CD14-positive monocyte (primary cell): ENCODE data around the gene GFI1. TPM values are rescaled to one million over a fixed set of nuclear protein-coding genes. Genes with fewer than 3 reads are reported as not detected.

ENCODE experiments used
- DNase-seq, 3 donors: peaks; one replicate each; pipeline ENCODE4 v3.0.0-alpha.2; 2011 to 2022
- H2AFZ ChIP-seq: 2 replicates; pipeline ENCODE4 v1.6.0; 2012; ENCODE audit warnings: mild to moderate bottlenecking, low read depth, low read length, inconsistent platforms; ENCODE audit not compliant: insufficient read depth, poor library complexity, severe bottlenecking
- H3K27ac ChIP-seq, 2 donors: 1 replicate in 1 of 2; 2 replicates in 1 of 2; pipeline ENCODE4 v1.5.1; 2012 to 2013; ENCODE audit warnings: low read length in 2 of 2, control low read depth in 1 of 2, inconsistent platforms in 1 of 2, low read depth in 1 of 2, mild to moderate bottlenecking in 1 of 2
- H3K27me3 ChIP-seq, 2 donors: one replicate each; pipeline versions ENCODE4 v1.6.0 to v1.6.1; 2011 to 2013; ENCODE audit warnings: low read length in 2 of 2; ENCODE audit not compliant: control insufficient read depth in 2 of 2, insufficient read depth in 2 of 2
- H3K36me3 ChIP-seq, 2 donors: replicated peaks in 1 of 2; 1 replicate in 1 of 2; 2 replicates in 1 of 2; pipeline versions ENCODE4 v1.5.1 to v1.6.1; 2012 to 2013; ENCODE audit warnings: low read length in 2 of 2, control low read depth in 1 of 2, inconsistent platforms in 1 of 2, mild to moderate bottlenecking in 1 of 2; ENCODE audit not compliant: insufficient read depth in 2 of 2, control insufficient read depth in 1 of 2
- H3K4me1 ChIP-seq, 2 donors: 1 replicate in 1 of 2; 2 replicates in 1 of 2; pipeline versions ENCODE4 v1.5.1 to v1.6.1; 2012 to 2013; ENCODE audit warnings: low read length in 2 of 2, control low read depth in 1 of 2, inconsistent platforms in 1 of 2, mild to moderate bottlenecking in 1 of 2, moderate library complexity in 1 of 2; ENCODE audit not compliant: insufficient read depth in 2 of 2, control insufficient read depth in 1 of 2
- H3K4me2 ChIP-seq: replicated peaks from 2 replicates; pipeline ENCODE3; 2012; ENCODE audit warnings: low read length, moderate library complexity, mild to moderate bottlenecking; ENCODE audit not compliant: poor library complexity, severe bottlenecking; ENCODE audit errors: extremely low read depth
- H3K4me3 ChIP-seq, 3 experiments: fragments of 200-600 bp in 1 of 3; sonication (generic) in 1 of 3; replicated peaks in 1 of 3; 1 replicate in 2 of 3; 2 replicates in 1 of 3; pipeline ENCODE4 v1.5.1; 2011 to 2013; ENCODE audit warnings: low read length in 3 of 3, mild to moderate bottlenecking in 3 of 3, control low read depth in 2 of 3, low read depth in 2 of 3, inconsistent platforms in 1 of 3, moderate library complexity in 1 of 3
- H3K79me2 ChIP-seq: 2 replicates; pipeline ENCODE4 v1.6.0; 2012; ENCODE audit warnings: mild to moderate bottlenecking, control low read depth, inconsistent platforms, low read length, moderate library complexity; ENCODE audit not compliant: insufficient read depth
- H3K9ac ChIP-seq: 2 replicates; pipeline ENCODE4 v1.6.0; 2017; ENCODE audit warnings: low read length, mild to moderate bottlenecking; ENCODE audit not compliant: insufficient read depth, poor library complexity, severe bottlenecking
- H3K9me3 ChIP-seq, 2 donors: replicated peaks in 1 of 2; 1 replicate in 1 of 2; 2 replicates in 1 of 2; pipeline versions ENCODE4 v1.5.1 to v1.6.1; 2012 to 2013; ENCODE audit warnings: low read length in 2 of 2, control low read depth in 1 of 2; ENCODE audit not compliant: control insufficient read depth in 1 of 2, insufficient read depth in 1 of 2
- H4K20me1 ChIP-seq: 2 replicates; pipeline ENCODE4 v1.6.0; 2012; ENCODE audit warnings: mild to moderate bottlenecking, low read length, control low read depth, moderate library complexity; ENCODE audit not compliant: insufficient read depth
- H3K27ac Mint-ChIP-seq, 7 donors: one replicate each; pipeline ENCODE4 v1.8.0; 2020; ENCODE audit warnings: mild to moderate bottlenecking in 7 of 7, mixed read lengths in 7 of 7, moderate library complexity in 6 of 7, inconsistent platforms in 2 of 7
- H3K27me3 Mint-ChIP-seq, 3 donors: one replicate each; pipeline ENCODE4 v1.8.0; 2021 to 2022; ENCODE audit warnings: low read depth in 3 of 3, mild to moderate bottlenecking in 3 of 3, mixed read lengths in 3 of 3, moderate library complexity in 3 of 3, inconsistent platforms in 1 of 3
- H3K36me3 Mint-ChIP-seq, 2 donors: one replicate each; pipeline ENCODE4 v1.8.0; 2020; ENCODE audit warnings: mixed read lengths in 2 of 2, inconsistent platforms in 1 of 2, mild to moderate bottlenecking in 1 of 2
- H3K4me1 Mint-ChIP-seq: one replicate; pipeline ENCODE4 v1.8.0; 2020; ENCODE audit warnings: mild to moderate bottlenecking, mixed read lengths
- H3K4me3 Mint-ChIP-seq, 2 donors: one replicate each; pipeline ENCODE4 v1.8.0; 2020; ENCODE audit warnings: mild to moderate bottlenecking in 2 of 2, mixed read lengths in 2 of 2, moderate library complexity in 1 of 2
- H3K9me3 Mint-ChIP-seq, 7 donors: one replicate each; pipeline ENCODE4 v1.8.0; 2020 to 2022; ENCODE audit warnings: mixed read lengths in 7 of 7, mild to moderate bottlenecking in 6 of 7, moderate library complexity in 6 of 7, inconsistent platforms in 2 of 7
- WGBS: methylation state at CpG from one replicate; pipeline ENCODE4 v1.1.5; 2013; ENCODE audit warnings: missing lambda C conversion rate; ENCODE audit not compliant: insufficient coverage; 5-methylcytosine and 5-hydroxymethylcytosine counted together
- intact Hi-C, 2 donors: fragments of 100-400 bp; cut with micrococcal nuclease; formaldehyde crosslinking; loops; one replicate each; pipeline versions ENCODE4 v1.15.0 to v1.15.1; 2023
- polyA plus RNA-seq, 3 donors: library from polyadenylated mRNA; depleted of rRNA in 1 of 3; unstranded in 2 of 3; stranded (reverse) in 1 of 3; fragments of 300-500 nt in 2 of 3; fragments of >200 nt in 1 of 3; fragmentation: Illumina TruSeq in 2 of 3; gene quantifications; 1 replicate in 2 of 3; 2 replicates in 1 of 3; pipeline ENCODE4 v1.2.3, GENCODE V29; 2012 to 2021
- TF ChIP-seq, protein P1 (sequence below): fragments of 200-600 bp; IDR thresholded peaks from one replicate; pipeline ENCODE4 v1.8.0; 2022; ENCODE audit warnings: antibody characterized with exemption, mild to moderate bottlenecking

GFI1 gene
- polyA plus RNA-seq, 3 donors = 0.35 TPM; not detected in 2

DNA sequence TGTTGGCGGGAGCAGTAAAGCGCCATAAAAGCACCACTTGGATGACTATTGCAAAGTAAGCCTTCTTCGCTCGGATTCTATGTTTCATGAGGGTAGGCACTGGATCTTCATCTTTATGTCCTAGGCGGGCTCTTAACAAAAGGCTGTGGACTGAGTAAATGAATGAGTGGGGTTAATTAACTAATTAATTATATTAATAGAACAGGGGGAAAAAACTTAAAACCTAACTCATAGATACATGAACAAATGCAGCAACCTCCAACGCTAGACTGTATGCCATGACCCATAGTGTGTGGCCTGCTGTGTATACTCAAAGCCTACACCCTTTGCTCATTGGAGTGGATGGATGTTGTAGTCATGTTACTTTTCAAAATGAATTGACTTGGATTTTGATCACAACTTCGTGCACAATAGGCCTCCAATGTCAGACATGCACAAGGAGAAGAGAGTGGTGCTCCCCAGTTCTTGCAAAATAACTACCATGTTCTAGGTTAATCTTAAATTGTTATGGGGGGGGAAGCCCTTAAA is 417 bp upstream of the GFI1 start:
- no CpG with 5 or more reads among the region's 7 CpGs for WGBS
- H3K4me1 Mint-ChIP-seq = peaks cover 36% of the 10 kb centered on the region
- no peaks in the 10 kb centered on the region for H3K36me3 ChIP-seq
- H3K4me3 ChIP-seq = peak overlapping the region; percentile 62 to 94 (median 71)
- H3K27ac ChIP-seq = no peak overlapping the region
- H3K36me3 Mint-ChIP-seq = peaks cover 0 to 3% of the 10 kb centered on the region in 2 donors
- H3K9me3 Mint-ChIP-seq = peaks cover 0 to 6% (median 4%) of the 10 kb centered on the region in 7 donors
- H3K27ac Mint-ChIP-seq = no peak overlapping the region
- H3K79me2 ChIP-seq = peaks cover 42% of the 10 kb centered on the region
- H3K4me3 Mint-ChIP-seq = peak overlapping the region; percentile 95 to 98
- no peaks in the 10 kb centered on the region for H3K9me3 ChIP-seq
- H4K20me1 ChIP-seq = no peaks in the 10 kb centered on the region
- H3K4me1 ChIP-seq = peaks cover 36 to 44% of the 10 kb centered on the region in 2 donors
- peak overlapping the region; percentile 92 for H2AFZ ChIP-seq
- peaks cover 0 to 31% of the 10 kb centered on the region in 2 donors for H3K27me3 ChIP-seq
- intact Hi-C loops = loop anchor here in 1 of 2 donors (10.0 kb wide), 1 partner anchor 182 kb away; no protein-coding TSS in a partner anchor
- peaks cover 21 to 39% (median 25%) of the 10 kb centered on the region in 3 donors for H3K27me3 Mint-ChIP-seq
- TF ChIP-seq, protein P1, sequence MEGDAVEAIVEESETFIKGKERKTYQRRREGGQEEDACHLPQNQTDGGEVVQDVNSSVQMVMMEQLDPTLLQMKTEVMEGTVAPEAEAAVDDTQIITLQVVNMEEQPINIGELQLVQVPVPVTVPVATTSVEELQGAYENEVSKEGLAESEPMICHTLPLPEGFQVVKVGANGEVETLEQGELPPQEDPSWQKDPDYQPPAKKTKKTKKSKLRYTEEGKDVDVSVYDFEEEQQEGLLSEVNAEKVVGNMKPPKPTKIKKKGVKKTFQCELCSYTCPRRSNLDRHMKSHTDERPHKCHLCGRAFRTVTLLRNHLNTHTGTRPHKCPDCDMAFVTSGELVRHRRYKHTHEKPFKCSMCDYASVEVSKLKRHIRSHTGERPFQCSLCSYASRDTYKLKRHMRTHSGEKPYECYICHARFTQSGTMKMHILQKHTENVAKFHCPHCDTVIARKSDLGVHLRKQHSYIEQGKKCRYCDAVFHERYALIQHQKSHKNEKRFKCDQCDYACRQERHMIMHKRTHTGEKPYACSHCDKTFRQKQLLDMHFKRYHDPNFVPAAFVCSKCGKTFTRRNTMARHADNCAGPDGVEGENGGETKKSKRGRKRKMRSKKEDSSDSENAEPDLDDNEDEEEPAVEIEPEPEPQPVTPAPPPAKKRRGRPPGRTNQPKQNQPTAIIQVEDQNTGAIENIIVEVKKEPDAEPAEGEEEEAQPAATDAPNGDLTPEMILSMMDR = no peak
- H3K9ac ChIP-seq = peak overlapping the region; percentile 46
- peak overlapping the region; percentile 98 for H3K4me2 ChIP-seq
- DNase-seq = no peak

DNA sequence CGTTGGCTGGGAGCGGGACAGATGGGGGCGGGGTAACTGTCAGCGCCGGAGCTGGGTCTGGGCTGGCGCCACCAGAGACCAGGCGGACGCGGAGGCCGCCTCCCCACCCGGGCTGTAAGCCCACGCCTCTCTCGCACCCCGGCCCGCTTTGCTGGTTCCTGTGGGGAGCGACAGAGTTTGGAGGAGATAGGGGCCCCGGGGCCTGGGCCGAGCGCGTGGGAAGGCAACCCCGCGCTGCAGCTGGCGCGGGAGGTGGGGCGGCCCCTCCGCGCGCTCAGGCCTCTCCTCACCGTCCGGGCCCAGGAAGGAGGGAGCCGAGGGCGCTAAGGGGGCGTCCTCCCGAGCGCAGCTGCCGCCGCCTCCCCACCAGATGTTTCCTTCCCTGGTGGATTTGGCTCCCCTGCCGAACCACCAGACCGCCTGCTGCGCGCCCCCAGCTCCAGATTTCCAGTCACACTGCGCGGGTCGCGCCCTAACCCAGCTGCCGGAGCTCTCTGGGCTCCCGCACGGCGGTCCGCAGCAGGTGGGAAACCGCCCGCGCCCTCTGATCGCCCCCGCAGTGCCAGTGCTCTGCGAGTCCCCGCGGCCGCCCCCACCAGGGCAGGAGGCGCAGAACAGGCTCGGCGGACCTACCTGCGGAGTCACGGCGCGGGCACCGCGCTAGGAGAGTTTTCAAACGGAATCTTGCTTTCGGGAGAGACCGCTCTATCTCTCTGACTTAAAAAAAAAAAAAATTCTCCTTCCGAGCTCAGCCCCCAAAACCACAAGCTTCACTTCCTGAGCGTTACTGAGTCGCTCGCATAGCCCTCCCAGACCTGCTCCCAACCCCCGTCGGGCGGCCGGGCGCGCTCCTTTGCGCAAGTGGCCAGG is 1.1 kb downstream of the GFI1 start:
- H3K79me2 ChIP-seq = peaks cover 55% of the 10 kb centered on the region
- WGBS = under 1% methylated on average over 66 of the region's 82 CpGs
- H3K27ac ChIP-seq = no peak overlapping the region
- peak overlapping the region; percentile 92 for H2AFZ ChIP-seq
- H3K27me3 ChIP-seq = peaks cover 0 to 31% of the 10 kb centered on the region in 2 donors
- H3K4me3 ChIP-seq = peak overlapping the region; percentile 62 to 94 (median 71)
- Mint-ChIP-seq H3K4me1 (peaks cover 39% of the 10 kb centered on the region), H3K27me3 (peaks cover 27 to 41% (median 30%) of the 10 kb centered on the region in 3 donors), H3K9me3 (peaks cover 0 to 8% (median 4%) of the 10 kb centered on the region in 7 donors), H3K36me3 (peaks cover 0 to 4% of the 10 kb centered on the region in 2 donors), H3K27ac (peak overlapping the region in 1 of 7 donors; percentile 21), H3K4me3 (peak overlapping the region; percentile 95 to 98)
- H3K36me3 ChIP-seq = no peaks in the 10 kb centered on the region
- H3K4me2 ChIP-seq = peak overlapping the region; percentile 98
- TF ChIP-seq, protein P1 = peak; percentile 53
- peak overlapping the region; percentile 65 for H3K9ac ChIP-seq
- no peaks in the 10 kb centered on the region for H4K20me1 ChIP-seq
- DNase-seq = peak in 2 of 3 donors; percentile 17 to 22
- intact Hi-C loops = loop anchor here in 1 of 2 donors (10.0 kb wide), 1 partner anchor 181 kb away; no protein-coding TSS in a partner anchor
- H3K9me3 ChIP-seq = no peaks in the 10 kb centered on the region
- H3K4me1 ChIP-seq = peaks cover 40 to 48% of the 10 kb centered on the region in 2 donors
